Measurements from ENCODE around the gene BCL2L12.
A peak's percentile ranks its signal among the peaks of the same experiment; 100 is the strongest.
"Not testable (repeated sequence)": the region's sequence is repeated elsewhere in the genome, so short reads cannot be mapped to it uniquely, and the experiment has no call there.

Gene BCL2L12

GRCh38 chr19:49665351-49666119 is at the start of gene BCL2L12, which contains the start of gene IRF3:
Gene BCL2L12, plus strand, starts transcription at chr19:49665933. Its CDS starts 760 bp downstream, at chr19:49666693.
Gene IRF3, minus strand, starts transcription at chr19:49665857. Its CDS starts 1,019 bp downstream, at chr19:49664838.
- peak; percentile 90 to 91 for DNase-seq (ENCODE audit: low read depth in 2 of 2)

GRCh38 chr19:49616532-49616931 is 49.2 kb upstream of the BCL2L12 start:
- DNase-seq (ENCODE audit: low read depth in 2 of 2): no peak

GRCh38 chr19:49616945-49617344 is 48.8 kb upstream of the BCL2L12 start:
- DNase-seq (ENCODE audit: low read depth in 2 of 2): no peak

DNA sequence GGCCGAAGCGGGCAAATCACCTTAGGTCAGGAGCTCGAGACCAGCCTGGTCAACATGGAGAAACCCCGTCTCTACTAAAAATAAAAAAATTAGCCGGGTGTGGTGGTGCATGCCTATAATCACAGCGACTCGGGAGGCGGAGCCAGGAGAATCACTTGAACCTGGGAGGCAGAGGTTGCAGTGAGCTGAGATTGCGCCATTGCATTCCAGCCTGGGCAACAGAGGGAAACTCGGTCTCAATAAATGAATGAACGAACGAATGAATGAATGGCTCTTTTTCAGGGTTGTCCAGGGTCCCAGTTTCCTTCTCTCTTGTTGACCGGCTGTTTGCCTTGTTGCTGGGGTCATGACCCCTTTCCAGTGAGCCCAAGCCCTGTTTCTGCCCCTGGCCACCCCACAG is 47.9 kb upstream of the BCL2L12 start:
- not testable (repeated sequence) for DNase-seq (ENCODE audit: low read depth in 2 of 2)

DNA sequence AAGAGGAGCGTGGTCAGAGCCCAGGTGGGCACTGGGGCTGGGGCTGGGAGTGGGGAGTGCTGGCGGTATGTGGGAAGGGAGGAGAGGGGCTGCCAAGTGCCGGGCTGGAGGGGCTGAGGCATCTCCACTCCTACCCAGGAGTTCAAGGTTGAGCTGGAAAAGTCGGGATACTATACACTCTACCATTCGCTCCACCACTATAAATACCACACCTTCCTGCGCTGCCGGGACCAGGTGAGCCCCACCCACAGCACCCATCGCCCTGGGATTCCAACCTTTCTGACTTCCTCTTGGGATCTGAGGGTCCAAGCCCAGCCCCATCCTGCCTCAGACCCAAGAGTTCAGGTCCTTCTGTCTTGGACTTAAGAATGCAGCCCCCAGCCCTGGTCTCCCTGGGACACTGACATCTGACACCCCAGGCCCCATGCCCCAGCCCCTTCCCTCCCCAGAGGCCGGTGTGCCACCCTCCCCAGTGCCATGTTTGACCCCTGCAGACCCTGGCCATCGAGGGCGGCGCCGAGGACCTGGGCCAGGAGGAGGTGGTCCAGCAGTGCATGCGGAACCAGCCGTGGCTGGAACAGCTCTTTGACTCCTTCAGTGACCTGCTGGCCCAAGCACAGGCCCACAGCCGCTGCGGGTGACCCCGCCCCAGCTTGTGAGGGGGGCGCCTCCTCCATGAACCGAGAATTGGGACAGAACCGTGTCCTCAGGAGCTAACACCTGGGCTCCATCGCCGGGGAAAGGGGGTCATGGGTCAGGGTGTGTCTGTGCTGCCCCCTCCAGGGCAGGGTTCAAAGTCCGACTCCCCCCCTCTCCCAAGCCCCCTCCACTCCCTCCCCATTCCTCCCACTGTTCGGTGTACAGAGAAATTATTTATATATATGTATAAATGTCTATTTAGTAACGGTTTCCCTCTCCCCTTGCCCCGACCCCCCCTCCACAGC is 40.5 kb upstream of the BCL2L12 start:
- no peak for DNase-seq (ENCODE audit: low read depth in 2 of 2)

GRCh38 chr19:49626226-49626625 is 39.5 kb upstream of the BCL2L12 start:
- DNase-seq (ENCODE audit: low read depth in 2 of 2): no peak

- no peak for DNase-seq (ENCODE audit: low read depth in 2 of 2)
Observed at GRCh38 chr19:49629659-49630058, 36.1 kb upstream of the BCL2L12 start.

DNA sequence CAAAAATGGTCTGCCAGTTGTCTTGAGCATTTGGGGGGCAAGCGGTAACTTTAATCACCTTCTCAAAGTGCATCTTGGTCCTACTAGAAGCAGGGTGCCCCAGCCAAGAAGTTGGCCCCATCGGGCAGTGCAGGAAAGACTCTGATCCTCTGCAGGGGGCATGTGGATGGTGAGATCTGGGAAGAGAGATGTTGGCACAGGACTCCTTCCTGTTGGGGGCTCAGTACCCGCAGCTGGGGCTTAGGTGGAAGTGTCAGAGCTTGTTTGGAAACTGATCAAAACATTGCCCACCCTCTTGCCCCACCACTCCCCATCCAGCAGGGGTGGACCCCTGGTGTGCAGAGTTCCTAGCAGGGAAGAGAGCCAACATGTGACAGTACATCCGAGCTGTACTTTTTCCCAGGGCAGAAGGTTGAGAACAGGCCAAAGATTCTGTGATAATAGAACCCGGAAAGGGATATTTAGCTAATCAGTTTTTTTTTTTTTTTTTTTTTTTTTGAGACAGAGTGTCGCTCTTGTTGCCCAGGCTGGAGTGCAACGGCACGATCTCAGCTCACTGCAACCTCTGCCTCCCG is 34.6 kb upstream of the BCL2L12 start:
- no peak for DNase-seq (ENCODE audit: low read depth in 2 of 2)

DNA sequence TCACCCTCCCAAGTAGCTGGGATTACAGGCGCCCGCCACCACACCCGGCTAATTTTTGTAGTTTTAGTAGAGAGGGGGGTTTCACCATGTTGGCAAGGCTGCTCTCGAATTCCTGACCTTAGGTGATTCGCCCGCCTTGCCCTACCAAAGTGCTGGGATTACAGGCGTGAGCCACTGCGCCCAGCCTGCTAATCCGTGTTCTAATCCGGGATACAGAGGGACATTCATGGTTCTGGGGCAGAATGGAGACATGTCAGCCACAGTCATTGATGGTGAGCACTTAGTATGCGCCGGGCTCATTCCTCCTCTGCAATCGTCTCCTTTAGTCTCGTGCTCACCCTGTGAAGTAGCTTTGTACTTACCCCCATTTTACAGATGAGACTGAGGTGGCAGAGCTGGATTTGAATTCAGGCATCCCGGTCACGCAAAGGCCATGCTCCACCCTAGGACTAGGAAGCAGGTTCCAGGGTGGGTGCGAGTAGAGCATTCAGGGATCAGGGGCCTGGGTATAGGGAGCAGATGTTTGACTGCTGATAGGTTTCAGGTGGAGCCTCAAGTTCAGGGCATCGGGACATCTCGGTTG is 34.0 kb upstream of the BCL2L12 start:
- DNase-seq (ENCODE audit: low read depth in 2 of 2): no peak

GRCh38 chr19:49632576-49632975 is 33.2 kb upstream of the BCL2L12 start:
- DNase-seq (ENCODE audit: low read depth in 2 of 2): no peak

- DNase-seq (ENCODE audit: low read depth in 2 of 2): not testable (repeated sequence)
Observed at GRCh38 chr19:49633273-49633672, 32.5 kb upstream of the BCL2L12 start.

GRCh38 chr19:49635530-49636232 is 30.1 kb upstream of the BCL2L12 start:
- DNase-seq (ENCODE audit: low read depth in 2 of 2): no peak

- no peak for DNase-seq (ENCODE audit: low read depth in 2 of 2)
Observed at GRCh38 chr19:49636233-49636932, 29.4 kb upstream of the BCL2L12 start.

DNA sequence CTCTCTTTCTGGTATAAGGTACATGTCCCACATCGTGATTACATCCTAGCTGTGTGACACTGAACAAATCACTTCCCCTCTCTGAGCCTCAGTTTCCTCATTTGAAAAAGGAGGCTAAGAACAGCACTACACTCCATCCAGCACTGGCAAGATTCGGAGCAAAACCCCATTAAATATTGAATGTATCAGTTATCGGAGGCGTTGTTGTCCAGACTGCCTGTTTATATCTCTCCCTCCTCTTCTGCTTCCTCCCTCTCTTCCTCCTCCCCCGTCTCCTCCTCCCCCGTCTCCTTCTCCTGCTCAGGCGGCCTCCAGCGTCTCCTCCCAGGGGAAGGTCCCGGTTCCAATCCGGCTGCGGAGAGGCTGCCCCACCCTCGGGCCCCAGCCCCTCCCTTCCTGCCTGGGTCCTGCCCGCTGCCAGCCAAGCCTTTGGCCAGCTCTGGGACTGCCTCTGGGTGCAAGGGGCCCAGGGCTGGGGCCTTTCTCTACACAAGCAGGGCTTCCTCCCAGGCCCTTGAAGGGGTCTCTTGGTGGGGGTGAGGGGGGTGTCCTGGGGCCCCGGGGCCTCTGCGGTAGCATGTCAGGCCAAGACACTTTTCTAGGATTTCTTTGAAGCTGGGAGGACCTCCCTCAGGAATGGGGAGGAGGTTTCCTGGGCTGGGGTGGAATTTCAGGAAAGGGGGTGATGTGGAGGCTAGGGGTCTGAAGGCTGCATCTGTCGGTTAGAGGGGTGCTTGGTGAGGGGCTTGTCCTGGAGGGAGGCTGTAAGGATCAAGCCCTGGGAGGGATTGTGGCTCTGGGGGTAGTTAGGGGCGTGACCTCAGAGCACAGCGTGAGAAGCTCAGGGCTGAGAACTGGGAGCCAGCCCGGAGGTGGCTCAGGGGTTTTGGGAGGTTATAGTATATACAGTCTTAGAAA is 27.7 kb upstream of the BCL2L12 start:
- peak; percentile 40 to 41 for DNase-seq (ENCODE audit: low read depth in 2 of 2)

- no peak for DNase-seq (ENCODE audit: low read depth in 2 of 2)
Observed at GRCh38 chr19:49639401-49640112, 26.2 kb upstream of the BCL2L12 start.

GRCh38 chr19:49640113-49640898 is 25.4 kb upstream of the BCL2L12 start, which contains the start of gene RRAS:
Gene RRAS, minus strand, starts transcription at chr19:49640143. Its CDS starts 45 bp downstream, at chr19:49640098.
- peak; percentile 100 for DNase-seq (ENCODE audit: low read depth in 2 of 2)

DNA sequence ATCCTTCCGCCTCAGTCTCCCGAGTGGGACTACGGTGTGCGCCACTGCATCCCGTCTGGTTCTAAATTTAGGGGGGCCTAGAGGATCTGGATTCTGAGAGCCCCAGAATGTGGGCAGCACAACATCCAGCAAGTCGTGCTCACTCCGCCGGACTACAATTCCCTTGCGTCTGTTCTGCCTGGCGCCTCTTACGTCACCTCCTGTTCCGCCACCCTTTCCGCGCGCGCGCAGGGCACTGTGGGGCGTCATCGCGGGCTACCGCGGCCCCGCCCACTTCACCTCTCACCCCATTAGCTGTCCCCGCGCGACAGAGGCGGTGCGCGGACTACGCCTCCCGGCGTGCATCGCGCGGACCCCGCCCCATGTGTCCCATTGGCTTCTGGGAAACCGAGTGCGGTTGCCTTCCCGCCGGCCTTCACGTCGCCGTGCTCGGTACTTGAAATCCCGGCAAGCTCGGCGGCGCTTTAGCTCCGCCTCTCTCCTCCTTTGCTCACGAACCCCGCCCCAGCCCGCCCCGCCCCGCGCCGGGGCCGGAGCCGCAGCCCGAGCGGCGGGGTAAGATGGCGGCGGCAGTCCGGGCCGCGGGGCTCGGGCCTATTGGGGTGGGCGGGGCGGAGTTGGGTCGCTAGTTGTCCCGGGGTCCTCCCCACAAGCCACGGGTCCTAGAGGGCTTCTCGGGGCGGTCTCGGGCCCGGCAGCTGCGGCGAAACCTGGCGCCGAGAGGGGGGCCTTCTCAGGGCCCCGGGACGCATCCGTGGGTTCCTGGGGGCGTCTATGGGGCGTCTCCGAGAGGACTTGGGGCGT is 23.8 kb upstream of the BCL2L12 start, which contains the start of gene SCAF1:
SCAF1 (plus strand) TSS at position 522 of the 804 bp plus-strand sequence. CDS start 2,818 bp downstream, outside the sequence.
- DNase-seq (ENCODE audit: low read depth in 2 of 2): peak; percentile 99
